RWPE2 (cell line): ENCODE results near the gene PRCC.
A peak's percentile ranks its signal among the peaks of the same experiment; 100 is the strongest.

Experiments used
- ATAC-seq: fragments of 200-7000 bp; cut with Tn5 transposase; 3 replicates; pipeline ENCODE4 v1.9.1; 2021; ENCODE audit warnings: low read depth
- DNase-seq: peaks from one replicate; pipeline ENCODE4 v3.0.0-alpha.2; 2020; ENCODE audit warnings: low spot score
- H3K27ac ChIP-seq: fragments of 450-650 bp; 2 replicates; pipeline ENCODE4 v1.5.1; 2017; ENCODE audit warnings: mild to moderate bottlenecking; ENCODE audit not compliant: poor library complexity, severe bottlenecking
- H3K27me3 ChIP-seq: fragments of 250-450 bp; sonication (Bioruptor Pico); 2 replicates; pipeline ENCODE4 v1.5.1; 2021; ENCODE audit warnings: mild to moderate bottlenecking, moderate library complexity; ENCODE audit not compliant: insufficient read depth, poor library complexity, severe bottlenecking
- H3K36me3 ChIP-seq: fragments of 250-450 bp; sonication (Bioruptor Pico); 2 replicates; pipeline ENCODE4 v1.5.1; 2020; ENCODE audit warnings: low read depth, mild to moderate bottlenecking, moderate library complexity
- H3K4me1 ChIP-seq: fragments of 250-450 bp; sonication (Bioruptor Pico); 2 replicates; pipeline ENCODE4 v1.5.1; 2021; ENCODE audit warnings: mild to moderate bottlenecking, moderate library complexity; ENCODE audit not compliant: insufficient read depth, poor library complexity, severe bottlenecking
- H3K4me3 ChIP-seq: fragments of 250-450 bp; sonication (Bioruptor Pico); 2 replicates; pipeline ENCODE4 v1.5.1; 2021; ENCODE audit warnings: mild to moderate bottlenecking, moderate library complexity; ENCODE audit not compliant: severe bottlenecking
- H3K9me3 ChIP-seq: fragments of 250-450 bp; sonication (Bioruptor Pico); 2 replicates; pipeline ENCODE4 v1.5.1; 2021; ENCODE audit warnings: mild to moderate bottlenecking, moderate library complexity; ENCODE audit not compliant: severe bottlenecking
- TF ChIP-seq, protein P1 (sequence below): fragments of 450-650 bp; IDR thresholded peaks from one replicate; pipeline ENCODE4 v1.5.1; 2017; ENCODE audit warnings: mild to moderate bottlenecking, moderate library complexity; ENCODE audit not compliant: poor library complexity, severe bottlenecking

The PRCC gene

DNA sequence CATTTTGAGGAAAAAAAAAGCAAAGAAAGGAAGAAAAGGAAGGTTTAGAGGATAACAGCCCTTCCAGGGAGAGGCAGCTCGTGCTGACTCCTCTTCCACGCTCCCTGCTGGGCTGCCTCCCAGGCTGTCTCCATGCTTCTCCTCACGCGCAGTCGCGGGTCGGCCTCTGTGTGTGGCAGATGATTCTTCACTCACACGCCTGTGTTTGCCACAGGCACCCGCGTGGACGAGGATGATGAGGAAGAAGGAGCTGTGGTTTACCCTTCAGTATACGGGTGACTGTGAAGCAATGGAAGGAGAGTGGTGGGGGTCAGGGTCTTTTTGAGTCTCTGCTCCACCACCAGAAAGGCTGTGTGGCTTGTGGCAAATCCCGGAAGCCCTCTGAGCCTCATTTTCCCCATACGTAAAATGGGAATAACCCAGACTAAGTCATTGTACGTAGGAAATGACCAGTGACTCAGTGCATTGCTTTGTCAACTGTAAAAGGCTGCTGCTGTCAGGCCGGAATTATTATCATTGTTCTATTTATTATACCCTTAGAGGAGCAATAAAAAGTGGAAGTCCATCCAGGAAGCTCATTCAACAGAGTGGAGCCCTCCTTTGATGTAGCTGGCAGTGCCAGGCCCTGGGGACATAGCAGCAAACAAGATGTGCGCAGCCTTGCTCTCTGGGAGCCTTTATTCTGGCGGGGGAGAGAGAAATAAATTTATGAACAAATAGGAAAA lies 61.2 kb downstream of the PRCC start:
- no peaks in the 10 kb centered on the region for H3K4me1 ChIP-seq
- H3K9me3 ChIP-seq: no peaks in the 10 kb centered on the region
- no peak for ATAC-seq
- no peaks in the 10 kb centered on the region for H3K36me3 ChIP-seq
- TF ChIP-seq, protein P1, sequence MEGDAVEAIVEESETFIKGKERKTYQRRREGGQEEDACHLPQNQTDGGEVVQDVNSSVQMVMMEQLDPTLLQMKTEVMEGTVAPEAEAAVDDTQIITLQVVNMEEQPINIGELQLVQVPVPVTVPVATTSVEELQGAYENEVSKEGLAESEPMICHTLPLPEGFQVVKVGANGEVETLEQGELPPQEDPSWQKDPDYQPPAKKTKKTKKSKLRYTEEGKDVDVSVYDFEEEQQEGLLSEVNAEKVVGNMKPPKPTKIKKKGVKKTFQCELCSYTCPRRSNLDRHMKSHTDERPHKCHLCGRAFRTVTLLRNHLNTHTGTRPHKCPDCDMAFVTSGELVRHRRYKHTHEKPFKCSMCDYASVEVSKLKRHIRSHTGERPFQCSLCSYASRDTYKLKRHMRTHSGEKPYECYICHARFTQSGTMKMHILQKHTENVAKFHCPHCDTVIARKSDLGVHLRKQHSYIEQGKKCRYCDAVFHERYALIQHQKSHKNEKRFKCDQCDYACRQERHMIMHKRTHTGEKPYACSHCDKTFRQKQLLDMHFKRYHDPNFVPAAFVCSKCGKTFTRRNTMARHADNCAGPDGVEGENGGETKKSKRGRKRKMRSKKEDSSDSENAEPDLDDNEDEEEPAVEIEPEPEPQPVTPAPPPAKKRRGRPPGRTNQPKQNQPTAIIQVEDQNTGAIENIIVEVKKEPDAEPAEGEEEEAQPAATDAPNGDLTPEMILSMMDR: no peak
- H3K4me3 ChIP-seq: no peak overlapping the region
- no peak for DNase-seq
- H3K27ac ChIP-seq: no peak overlapping the region
- H3K27me3 ChIP-seq: no peaks in the 10 kb centered on the region

DNA sequence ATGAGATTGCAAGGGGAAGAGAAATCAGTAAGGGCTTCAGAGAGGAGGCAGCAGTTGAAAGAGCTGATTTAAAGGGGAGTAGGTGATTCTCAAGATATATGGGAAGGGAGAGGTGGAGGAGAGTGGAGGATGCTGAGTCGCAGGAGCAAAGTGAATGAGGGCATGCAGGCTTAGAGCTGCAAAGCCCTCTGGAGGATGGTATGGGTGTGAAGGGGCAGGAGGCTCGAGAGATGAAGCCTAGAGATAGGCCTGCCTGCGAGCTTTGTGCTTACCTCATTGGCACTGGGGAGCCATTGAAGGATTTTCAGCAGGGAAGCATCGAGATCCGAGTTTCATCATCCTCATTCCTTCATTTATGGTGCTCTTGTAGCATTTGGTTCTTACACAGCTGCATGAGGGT lies 65.1 kb downstream of the PRCC start:
- no peaks in the 10 kb centered on the region for H3K36me3 ChIP-seq
- ATAC-seq (peak; percentile 48; the same call in 1 of the 3 replicates), DNase-seq (no peak)
- TF ChIP-seq, protein P1: no peak
- H3K4me3 ChIP-seq: no peak overlapping the region
- no peaks in the 10 kb centered on the region for H3K4me1 ChIP-seq
- no peak overlapping the region for H3K27ac ChIP-seq
- no peaks in the 10 kb centered on the region for H3K27me3 ChIP-seq
- H3K9me3 ChIP-seq: no peaks in the 10 kb centered on the region

DNA sequence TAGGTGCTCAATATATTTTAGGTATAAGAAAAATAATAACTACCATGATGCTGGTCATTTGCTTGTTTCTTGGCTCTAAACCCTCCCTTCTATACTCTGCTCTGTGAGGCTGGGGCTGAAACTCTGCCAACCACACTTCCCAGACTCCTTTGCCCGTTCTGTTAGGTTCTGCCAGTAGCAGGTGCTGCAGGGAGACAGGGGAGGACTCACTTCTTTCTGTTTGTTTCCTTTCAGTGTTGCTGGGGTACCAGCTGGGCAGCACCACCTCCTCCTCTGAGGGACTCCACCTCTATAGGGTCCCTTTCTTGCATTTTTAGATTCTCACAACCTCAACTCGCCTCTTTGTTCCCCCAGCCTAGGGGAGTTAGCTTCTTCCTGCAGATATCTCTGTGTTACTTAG lies 66.3 kb downstream of the PRCC start:
- H3K27ac ChIP-seq: no peak overlapping the region
- DNase-seq (no peak), ATAC-seq (no peak)
- TF ChIP-seq, protein P1: no peak
- no peak overlapping the region for H3K4me3 ChIP-seq
- H3K9me3 ChIP-seq: no peaks in the 10 kb centered on the region
- no peaks in the 10 kb centered on the region for H3K36me3 ChIP-seq
- no peaks in the 10 kb centered on the region for H3K27me3 ChIP-seq
- no peaks in the 10 kb centered on the region for H3K4me1 ChIP-seq

DNA sequence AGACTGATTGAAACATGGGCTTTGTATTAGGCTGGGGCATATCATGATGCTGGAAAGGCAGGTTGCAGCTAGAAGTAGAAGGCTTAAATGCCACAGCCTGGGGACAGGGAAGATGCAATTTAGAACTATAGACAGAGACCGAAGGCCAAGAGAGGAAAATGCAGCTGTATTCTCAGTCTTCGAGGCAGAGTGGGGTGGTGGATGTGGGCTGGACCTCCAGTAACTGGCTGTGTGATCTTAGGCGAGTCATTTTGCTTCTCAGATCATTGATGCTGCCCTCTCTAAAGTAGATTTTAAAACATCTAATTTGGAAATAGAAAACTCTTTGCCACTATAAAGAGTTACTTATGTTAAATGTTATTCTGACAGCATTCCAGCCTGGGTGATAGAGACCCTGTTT lies 67.0 kb downstream of the PRCC start:
- TF ChIP-seq, protein P1: no peak
- no peak overlapping the region for H3K4me3 ChIP-seq
- DNase-seq (no peak), ATAC-seq (no peak)
- H3K27me3 ChIP-seq: no peaks in the 10 kb centered on the region
- no peaks in the 10 kb centered on the region for H3K36me3 ChIP-seq
- H3K27ac ChIP-seq: no peak overlapping the region
- H3K9me3 ChIP-seq: no peaks in the 10 kb centered on the region
- no peaks in the 10 kb centered on the region for H3K4me1 ChIP-seq

DNA sequence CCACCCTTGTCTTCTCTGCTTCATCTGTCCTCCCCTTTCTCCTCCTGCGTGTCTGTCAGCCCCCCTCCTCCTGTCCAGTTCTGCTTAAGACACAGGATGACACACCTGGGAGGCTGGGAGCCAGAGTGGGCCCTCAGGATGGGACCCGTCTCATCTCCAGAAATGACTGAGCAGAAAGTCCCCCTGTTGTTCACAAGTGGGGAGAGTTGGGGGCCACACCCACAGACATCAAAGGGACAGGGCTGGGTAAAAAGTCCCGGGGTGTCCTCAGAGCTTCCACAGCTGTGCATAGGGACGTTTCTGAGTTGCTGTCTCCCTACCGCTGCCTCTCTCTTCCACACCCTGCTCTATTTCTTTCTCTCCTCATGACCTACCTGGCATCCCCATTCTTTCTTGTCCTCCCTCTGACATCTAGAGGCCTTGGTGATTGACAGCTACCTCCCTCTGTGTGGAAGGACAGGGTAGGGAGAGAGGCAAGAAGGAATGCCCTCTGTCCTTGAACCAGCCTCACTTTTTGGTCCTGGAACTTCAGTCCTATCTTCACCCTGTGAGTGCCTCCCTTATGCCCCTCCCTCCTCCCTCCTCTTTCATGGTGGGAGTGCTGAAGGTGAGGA lies 68.8 kb downstream of the PRCC start:
- no peaks in the 10 kb centered on the region for H3K27me3 ChIP-seq
- H3K36me3 ChIP-seq: no peaks in the 10 kb centered on the region
- H3K9me3 ChIP-seq: no peaks in the 10 kb centered on the region
- no peak for DNase-seq
- no peaks in the 10 kb centered on the region for H3K4me1 ChIP-seq
- TF ChIP-seq, protein P1: no peak
- H3K27ac ChIP-seq: no peak overlapping the region
- ATAC-seq: no peak
- no peak overlapping the region for H3K4me3 ChIP-seq
